Umbilical cord (tissue), 2 donors: ENCODE data around the gene THEM4. TPM values are rescaled to one million over a fixed set of nuclear protein-coding genes. Genes with fewer than 3 reads are reported as not detected.

ENCODE experiments used
- DNase-seq: peaks from one replicate; pipeline ENCODE4 v3.0.0-alpha.2; 2015; ENCODE audit warnings: low spot score
- total RNA-seq: library from RNA; depleted of rRNA; stranded (reverse); fragments of >200 nt; gene quantifications from one replicate; pipeline ENCODE4 v1.2.3, GENCODE V29; 2014; ENCODE audit warnings: low replicate concordance; ENCODE audit not compliant: insufficient read depth

The THEM4 gene
- total RNA-seq, 1 donor from 2014 or later = 10.1 TPM

DNA sequence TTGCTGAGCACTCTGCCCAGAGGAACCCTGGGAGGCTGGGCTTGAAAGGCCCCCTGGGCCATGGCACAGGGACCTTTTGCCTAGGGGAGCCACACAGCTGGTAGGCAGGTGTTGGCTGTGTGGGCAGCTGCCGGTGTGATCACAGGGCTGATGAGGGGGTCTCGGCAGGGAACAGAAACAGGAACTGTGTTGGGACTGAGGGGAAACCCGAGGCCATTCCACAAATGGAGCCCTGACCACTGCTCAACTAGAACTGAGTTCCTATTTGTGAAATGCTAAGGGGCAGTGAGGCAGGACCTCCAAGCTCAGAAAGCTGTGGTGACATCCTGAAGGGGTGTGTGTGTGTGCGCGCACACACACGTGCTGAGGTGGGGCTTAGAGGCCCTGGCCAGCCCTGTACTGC lies 49.4 kb downstream of the THEM4 start:
- DNase-seq = no peak

DNA sequence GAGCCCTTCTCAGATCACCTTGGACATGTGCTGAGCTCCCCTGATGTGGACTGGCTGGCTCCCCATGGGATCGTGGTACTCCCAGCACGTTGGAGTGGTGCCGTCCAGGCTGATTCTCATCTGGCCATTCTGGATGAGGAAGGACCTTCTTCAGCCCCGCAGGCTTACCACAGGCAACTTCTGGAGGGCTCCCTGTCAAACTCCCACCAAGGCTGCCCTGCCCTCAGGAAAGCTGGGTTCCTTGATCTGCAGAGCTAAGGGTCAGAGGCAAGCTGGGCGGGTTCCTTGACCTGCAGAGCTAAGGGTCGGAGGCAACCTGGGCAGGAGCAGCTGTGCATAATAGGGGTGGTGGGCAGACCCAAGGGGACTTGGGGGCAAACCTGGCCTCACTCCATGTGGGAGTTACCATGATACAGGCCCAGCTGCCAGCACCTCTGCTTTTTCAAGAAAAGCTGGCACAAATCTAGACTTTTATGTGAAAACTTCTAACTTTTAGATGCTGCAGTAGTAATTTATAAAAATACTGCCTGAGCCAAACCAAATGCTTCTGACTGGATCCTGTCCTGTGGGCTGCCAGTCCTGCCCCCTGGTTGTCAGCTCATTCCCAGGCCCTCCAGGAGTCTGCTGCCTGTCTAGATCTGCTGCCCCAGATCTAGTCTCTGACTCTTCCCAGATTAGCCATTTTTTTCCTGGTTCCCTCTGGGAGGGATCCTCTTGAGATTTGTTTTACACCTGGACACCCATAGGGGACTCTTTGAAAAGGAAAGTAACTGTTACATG lies 50.2 kb downstream of the THEM4 start:
- no peak for DNase-seq

DNA sequence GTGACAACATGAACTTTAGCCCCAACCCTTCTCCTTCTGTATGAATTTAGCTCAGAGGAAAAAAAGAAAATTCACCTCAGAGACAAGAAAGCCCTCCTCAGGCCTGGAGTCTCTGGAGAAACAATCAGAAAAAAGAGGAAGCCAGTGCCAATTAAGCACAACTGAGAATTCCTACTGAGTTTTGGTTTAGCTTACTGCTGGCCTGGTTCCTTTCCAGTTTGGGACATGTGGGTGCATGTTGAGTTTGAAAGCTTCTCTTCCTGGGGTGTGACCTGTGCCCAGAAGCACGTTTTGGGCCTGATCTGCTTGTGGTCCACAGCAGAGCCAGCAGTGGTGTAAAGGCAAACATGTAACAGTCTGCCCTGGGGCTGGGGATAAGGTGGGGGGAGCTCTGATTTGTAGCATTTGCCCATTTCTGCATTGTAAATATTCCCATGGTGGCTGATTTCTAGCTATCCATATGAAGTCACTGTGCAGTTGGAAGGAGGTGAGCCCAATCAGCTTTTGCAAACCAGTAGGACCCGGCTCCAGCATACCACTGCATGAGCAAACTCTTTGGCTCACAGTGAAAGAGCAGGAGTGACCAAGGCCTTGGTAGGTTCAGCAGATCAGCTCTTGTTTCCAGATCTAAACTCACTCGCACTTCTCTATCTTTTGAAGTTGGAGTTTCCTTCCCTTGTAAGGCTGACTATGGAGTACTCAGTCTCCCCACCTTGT lies 51.1 kb downstream of the THEM4 start:
- no peak for DNase-seq

DNA sequence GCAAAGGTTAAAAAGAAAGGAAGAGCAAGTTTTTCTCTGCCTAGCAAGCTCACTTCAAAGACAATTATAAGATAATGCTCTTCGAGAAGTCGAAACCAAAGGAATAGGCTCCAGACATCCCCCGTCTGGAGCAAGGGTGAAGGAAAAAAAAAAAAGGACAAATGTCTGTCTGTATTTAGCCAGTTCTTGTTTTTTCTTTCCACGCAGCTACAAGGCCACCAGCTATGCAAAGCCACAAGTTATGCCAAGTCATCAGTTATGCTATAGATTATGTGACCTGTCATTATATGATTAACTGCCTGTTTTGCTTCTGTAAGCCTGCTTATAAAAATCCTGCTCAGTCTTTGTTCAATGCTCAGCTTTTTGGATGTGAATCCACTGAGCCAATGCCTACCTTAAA lies 53.4 kb downstream of the THEM4 start:
- peak; percentile 65 for DNase-seq

DNA sequence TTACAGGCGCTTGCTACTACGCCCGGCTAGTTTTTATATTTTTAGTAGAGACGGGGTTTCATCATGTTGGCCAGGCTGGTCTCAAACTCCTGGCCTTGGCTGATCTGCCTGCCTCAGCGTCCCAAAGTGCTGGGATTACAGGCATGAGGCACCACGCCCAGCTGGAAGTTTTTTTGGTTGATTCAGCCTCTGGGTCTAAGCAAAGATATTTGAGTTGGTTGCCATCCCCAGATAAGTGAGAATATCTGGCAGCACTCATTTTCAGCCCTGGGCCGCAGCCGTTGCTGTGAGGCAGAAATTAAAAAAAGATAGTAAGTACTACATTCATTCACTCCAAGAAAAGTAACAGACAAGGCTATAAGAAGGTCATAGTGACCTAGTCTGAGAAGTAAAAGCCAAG lies 53.8 kb downstream of the THEM4 start:
- peak; percentile 86 for DNase-seq

DNA sequence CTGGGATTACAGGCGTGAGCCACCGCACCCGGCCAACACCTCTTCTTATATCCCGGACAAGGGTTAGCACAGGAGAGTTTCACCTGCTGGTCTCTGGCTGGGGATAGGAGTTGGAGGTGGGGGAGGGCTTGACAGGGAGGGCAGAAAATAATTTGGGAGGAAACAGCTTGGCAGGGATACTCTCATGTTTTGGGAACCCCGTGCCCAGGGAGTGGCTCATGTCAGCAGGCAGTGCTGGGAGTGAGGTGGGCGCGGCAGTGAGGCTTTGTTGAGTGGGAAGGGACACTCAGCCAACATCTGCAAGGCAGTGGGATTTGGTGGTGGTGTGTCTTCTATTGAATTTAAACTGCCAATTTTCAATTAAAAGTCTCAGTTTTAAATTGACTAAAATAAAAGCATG lies 54.7 kb downstream of the THEM4 start:
- DNase-seq = no peak

DNA sequence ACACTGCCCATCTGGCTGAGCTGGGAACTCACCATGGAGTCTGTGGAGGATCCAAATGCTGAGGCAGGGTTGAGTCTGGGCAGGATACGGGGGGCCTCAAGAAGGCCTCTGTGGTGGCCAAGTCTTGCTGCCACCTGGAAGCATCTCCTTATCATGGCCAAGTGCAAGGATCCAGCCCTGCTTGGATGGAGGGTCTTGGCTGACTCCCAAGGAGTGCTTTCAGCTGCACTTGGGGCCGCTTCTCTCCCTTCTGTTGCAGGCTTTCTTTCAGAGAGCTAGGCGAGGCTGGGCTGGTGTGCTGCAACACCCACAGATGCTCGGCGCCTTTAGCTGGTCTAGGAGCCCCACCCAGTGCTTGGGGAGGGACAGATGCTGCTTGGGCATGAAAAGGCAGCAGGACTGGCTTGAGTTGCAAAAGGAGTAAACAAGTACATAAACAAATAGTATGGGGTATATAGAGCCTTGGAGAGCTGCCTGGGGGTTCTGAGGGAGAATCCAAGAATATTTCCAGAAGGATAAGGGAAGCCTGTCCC lies 55.8 kb downstream of the THEM4 start, which contains the start of gene THEM5:
THEM5 (minus strand) TSS at position 302 of the 533 bp plus-strand sequence; CDS start at position 155, 147 bp downstream.
- DNase-seq = peak; percentile 45

DNA sequence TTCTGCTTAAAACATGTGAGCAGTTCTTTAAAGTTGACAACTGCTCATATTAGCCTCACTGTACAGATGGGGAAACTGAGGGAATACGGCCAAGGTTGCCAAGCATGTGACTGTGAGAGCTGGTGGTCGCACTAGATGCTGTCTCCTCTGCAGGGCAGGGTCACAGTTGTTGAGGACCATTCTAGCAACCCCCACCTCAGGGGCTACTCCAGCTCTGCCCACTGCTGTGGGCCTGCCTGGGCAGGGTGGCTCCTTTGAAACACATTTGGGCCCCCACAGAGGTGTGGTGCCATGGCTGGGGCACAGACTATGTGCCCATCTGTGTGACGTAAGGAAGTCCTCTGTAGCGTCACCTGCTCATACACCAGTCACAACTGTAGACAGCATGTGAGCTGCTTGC lies 56.6 kb downstream of the THEM4 start:
- no peak for DNase-seq

DNA sequence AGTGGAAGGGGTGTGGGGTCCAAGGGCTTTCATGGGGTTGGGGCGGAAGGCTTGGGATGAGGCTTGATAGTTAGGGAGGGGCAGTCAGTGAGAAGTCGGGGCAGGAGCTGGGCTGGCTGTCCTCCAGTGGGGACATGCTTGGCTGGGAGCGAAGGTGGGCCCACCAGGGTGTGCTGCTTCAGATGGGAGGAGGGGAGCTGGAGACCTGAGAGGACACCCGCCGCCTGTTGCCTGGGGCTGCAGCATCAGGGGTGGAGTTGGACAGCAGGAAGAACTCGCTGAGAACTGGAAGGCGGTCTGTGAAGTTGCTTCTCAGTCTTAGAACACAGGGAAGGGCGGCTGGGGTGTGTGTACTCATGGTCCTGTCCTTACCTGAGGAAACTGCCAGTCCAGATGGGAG lies 57.4 kb downstream of the THEM4 start:
- DNase-seq = no peak

DNA sequence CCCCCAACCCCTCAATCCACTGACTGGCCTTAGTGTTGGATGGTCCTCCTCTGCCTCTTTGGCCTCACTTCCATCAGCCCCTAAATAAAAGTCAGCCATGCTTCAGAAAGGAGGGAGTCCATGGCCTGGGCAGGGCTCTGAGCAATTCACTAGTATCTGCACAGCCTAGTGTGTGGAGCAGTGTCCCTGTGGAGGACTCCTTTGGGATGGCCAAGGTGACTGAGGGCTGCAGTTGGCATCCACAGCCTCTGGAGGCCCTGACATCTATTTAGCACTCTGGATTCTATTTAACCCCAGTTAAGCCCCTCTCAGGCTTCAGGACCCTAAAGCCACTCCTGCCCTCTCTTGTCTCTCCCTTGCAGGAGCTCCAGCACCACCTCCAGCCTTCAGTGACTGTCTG lies 59.4 kb downstream of the THEM4 start:
- DNase-seq = no peak

DNA sequence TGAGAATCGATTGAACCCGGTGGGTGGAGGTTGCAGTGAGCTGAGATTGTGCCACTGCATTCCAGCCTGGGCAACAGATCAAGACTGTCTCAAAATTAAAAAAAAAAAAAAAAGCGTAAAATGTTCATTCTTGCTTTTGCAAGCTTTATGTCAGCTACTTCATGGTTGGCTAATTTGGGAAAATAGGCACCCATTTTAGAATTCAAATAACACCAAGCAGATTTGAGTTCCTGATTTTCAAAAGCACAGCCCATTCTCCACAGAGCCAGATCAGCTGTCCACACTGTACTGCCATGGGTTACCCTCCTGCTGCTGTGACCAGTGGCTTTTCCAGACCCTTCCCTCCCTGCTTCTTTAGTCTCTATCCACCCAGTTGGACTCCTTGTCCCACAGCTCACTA lies 60.2 kb downstream of the THEM4 start:
- no peak for DNase-seq

DNA sequence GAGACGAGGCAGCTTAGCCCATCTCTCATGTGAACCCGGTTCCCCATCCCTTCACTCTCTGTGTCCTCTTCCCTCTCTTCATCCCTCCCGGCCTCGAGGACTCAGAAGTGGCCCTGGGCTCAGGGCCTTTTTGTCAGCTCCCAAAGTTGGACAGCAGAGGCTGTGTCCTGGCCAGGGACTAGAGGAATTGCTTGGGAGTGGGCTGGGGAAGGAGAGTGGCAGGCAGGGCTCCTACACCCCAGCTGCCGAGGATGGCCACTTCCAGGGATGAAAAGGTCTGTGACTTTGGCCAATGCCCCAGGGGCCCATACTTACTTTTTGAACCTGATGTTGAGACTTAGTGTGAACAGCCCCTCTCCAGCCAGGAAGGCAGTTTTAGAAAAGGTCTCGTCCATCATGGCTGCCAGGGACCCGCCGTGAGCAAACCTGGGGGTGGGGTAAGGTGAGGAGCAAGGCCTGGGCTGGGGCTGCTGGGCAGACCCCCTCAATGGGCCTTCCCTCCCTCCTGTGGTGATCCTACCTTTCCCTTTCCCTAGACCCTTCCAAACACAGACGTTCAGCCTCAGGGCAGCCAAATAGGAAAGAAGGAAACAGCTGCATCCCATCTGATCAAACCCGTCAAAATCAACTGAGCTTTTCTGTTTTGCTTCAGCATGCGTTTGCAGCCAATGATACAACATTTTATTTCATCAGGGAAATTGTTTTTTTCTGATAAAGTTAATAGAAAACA lies 61.3 kb downstream of the THEM4 start:
- DNase-seq = peak; percentile 38

DNA sequence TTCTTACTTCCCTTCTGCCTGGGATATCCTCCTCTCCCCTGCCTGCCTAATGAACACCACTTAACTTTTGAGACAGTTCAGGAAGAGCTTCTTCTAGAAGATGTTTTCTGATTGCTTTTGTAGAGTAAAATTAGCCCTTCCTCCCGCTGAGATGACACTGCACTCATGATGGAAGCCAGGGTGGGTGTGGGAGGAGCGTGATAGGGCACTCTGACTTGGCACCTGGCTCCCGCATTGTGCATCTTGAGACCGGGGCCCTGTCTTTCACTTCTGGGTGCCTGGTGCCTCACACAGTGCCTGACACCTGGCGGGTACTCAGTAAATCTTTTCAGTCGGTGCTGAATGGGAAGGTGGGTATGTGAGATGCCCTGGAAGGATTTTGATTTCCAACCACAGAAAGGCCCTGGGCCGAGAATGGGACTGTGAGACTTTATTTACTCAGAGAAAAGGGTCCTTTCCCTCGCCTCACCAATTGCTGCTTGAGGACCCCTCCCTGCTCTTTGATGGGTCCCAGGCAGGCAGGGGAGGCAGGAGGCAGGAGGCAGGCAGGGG lies 62.5 kb downstream of the THEM4 start:
- no peak for DNase-seq

DNA sequence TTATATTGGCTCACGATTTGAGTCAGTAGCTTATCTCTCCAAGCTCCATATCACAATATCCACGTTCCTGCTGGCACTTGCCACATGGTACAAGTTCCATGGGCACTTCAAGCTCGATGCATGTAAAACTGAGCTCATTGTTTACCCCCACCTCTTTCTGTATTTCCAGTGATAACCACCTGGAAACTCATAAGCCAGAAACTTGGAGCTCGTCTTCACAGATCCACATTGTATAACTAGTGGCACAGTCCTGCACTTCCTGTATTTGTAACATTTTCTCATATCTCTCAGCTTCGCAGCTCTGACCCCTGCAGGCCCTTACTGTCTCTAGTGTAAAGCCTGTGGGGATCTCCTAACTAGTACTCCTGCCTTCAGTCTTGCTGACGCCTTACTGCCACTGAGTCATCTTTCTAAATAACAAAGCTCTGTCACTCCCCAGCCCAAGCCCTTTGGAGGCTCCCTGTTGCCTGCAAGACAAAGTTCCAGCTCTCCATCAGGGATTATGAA lies 63.2 kb downstream of the THEM4 start:
- no peak for DNase-seq

DNA sequence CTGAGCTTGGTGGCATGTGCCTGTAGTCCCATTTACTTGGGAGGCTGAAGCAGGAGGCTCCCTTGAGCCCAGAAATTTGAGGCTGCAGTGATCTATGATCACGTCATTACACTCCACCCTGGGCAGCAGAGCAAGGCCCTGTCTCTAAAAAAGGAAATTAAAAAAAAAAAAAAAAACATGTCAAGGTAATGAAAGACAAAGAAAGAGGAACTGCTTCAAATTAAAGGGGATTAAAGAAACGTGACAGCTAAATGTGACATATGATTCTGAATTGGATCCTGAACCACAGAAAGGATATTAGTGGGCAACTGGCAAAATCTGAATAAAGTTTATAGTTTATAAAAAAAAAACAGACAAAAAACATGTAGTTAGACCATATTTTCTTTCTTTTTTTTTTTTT lies 65.9 kb downstream of the THEM4 start:
- no peak for DNase-seq

DNA sequence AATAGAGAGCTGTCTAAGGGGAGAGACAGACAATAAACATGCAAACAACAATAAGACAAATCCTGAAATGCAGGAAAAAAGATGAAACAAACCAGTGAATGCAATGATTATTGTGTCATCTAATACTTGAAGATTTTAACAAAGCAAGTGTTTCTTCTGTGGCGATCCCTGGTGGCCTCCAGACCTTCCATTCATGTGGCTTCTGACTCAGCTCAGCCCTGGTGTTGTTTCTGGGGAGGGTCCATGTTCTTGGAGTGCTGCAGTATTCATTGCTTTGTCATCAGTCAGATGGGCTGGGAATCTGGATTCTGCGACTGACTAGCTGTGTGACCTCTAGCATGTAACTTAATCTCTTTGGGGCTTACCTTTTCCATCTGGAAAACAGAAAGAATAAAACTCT lies 68.2 kb downstream of the THEM4 start:
- DNase-seq = no peak

DNA sequence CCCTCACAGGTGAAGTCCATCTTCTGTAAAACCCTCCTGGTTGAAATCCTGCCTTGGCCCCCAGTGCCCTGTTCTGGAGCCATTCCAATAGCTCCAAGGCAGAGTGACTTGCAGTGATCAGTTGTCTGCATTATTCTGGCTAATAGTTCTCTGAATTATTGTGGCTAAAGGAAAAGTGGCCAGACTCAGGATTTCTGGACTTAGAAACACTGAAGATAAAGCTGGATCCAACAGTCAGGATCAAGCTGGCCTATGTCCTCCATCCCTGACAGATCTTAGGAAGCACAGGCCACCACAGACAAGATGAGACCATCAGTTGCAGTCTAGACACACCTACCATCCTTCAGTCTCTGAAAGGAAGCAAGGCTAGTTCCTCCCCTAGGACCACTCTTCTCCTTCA lies 68.9 kb downstream of the THEM4 start:
- no peak for DNase-seq

DNA sequence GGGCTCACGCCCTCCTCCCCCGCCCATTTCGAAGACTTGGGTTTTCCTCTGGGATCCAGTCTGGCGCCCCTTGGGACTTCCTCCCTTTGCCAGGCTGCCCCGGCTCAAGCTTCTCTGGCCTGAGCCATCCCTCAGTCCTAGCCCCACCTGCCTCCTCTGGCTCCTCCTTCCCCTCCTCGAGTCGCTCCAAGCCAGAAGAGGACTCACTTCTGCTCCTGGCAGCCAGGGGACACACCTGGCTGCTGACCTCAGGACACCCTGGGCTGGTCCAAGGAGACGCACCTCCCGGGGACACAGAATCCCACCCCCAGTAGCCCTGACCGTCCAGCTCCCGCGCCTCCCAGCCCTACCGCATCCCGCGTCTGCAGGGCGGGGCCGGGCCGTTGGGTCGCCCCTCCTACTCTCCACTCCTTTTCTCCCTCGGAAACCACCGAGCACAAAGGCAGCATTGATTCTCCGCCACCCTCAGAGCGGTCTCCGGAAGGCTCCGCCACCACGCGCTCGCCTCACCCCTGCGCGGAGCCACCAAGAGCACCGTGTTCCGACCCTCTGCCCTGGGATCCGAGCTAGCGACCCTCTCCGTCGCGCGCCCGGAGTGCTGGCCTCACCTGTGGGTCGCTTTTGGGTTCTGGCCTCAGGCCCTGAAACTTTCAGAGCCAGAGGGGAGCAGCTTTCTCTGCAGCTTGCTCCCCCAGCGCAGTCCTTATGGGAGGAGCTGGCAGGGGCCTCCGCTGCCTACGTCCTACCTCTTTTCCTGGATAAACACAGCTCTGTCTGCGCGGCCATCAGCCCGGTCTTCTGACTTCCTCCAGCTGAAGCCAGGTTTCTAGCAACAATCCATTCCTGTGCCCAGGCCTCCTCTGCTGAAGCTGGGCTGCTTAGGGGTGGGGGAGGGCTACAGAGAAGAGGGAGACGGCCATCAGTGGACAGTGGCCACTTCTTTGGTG lies 69.6 kb downstream of the THEM4 start, which contains the start of gene C2CD4D:
C2CD4D (minus strand) TSS at position 364 of the 947 bp plus-strand sequence. CDS start 831 bp downstream, outside the sequence.
- no peak for DNase-seq

DNA sequence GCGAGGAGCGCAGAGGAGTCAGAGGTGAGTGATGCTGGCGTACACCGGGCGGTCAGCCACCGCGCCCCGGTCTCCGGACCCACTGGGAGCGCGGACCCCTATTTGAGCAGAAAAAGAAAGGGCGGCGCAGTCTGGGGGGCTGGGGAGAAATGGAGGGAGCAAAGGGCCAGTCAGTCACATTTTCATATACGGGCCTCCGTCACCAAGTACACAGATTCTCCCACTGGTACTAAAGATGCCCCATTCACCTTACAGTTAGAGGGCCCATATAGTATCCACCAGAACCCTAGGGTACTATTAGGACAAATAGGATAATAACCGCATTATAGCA lies 70.3 kb downstream of the THEM4 start:
- no peak for DNase-seq
